HS-5 (cell line): ENCODE results near the gene SERTAD1.
"Not testable (repeated sequence)": the region's sequence is repeated elsewhere in the genome, so short reads cannot be mapped to it uniquely, and the experiment has no call there.

Experiments
- DNase-seq: peaks from one replicate; pipeline ENCODE4 v3.0.0-alpha.2; 2012; ENCODE audit warnings: low read depth

SERTAD1 gene

GRCh38 chr19:40425450-40426287, at the start of gene SERTAD1:
Gene SERTAD1 (minus strand): TSS chr19:40425992. CDS start chr19:40423546, 2,446 bp downstream.
- DNase-seq = peak; percentile 94

GRCh38 chr19:40474737-40475136, 48.9 kb upstream of the SERTAD1 start:
- DNase-seq = no peak

- no peak for DNase-seq
These were observed 46.7 kb upstream of the SERTAD1 start for GRCh38 chr19:40472516-40472915.

- no peak for DNase-seq
These were observed 45.3 kb upstream of the SERTAD1 start for GRCh38 chr19:40471111-40471510.

GRCh38 chr19:40469011-40469410, 43.2 kb upstream of the SERTAD1 start:
- DNase-seq = no peak

- DNase-seq = no peak
These were observed 41.4 kb upstream of the SERTAD1 start, which contains the start of gene SPTBN4 for GRCh38 chr19:40466985-40467734. Gene SPTBN4 (plus strand): TSS chr19:40467001. CDS start chr19:40472622, 5,621 bp downstream.

- no peak for DNase-seq
These were observed 40.6 kb upstream of the SERTAD1 start for GRCh38 chr19:40466219-40466984.

GRCh38 chr19:40465557-40466218, 39.9 kb upstream of the SERTAD1 start, which contains the start of gene BLVRB:
Gene BLVRB (minus strand): TSS chr19:40465745. CDS start chr19:40465688, 57 bp downstream.
- DNase-seq = peak; percentile 96

GRCh38 chr19:40465025-40465556, 39.3 kb upstream of the SERTAD1 start:
- DNase-seq = peak; percentile 19

GRCh38 chr19:40464059-40465024, 38.5 kb upstream of the SERTAD1 start:
- peak; percentile 79 for DNase-seq

- not testable (repeated sequence) for DNase-seq
These were observed 37.8 kb upstream of the SERTAD1 start for GRCh38 chr19:40463587-40464037.

GRCh38 chr19:40461669-40462221, 36.0 kb upstream of the SERTAD1 start:
- no peak for DNase-seq

- no peak for DNase-seq
These were observed 34.4 kb upstream of the SERTAD1 start for GRCh38 chr19:40460185-40460584.

- DNase-seq = no peak
These were observed 32.8 kb upstream of the SERTAD1 start for GRCh38 chr19:40458597-40458974.

- DNase-seq = no peak
These were observed 32.3 kb upstream of the SERTAD1 start for GRCh38 chr19:40457953-40458596.

- no peak for DNase-seq
These were observed 31.3 kb upstream of the SERTAD1 start for GRCh38 chr19:40457048-40457447.

GRCh38 chr19:40453943-40454342, 28.2 kb upstream of the SERTAD1 start:
- not testable (repeated sequence) for DNase-seq

- no peak for DNase-seq
These were observed 27.5 kb upstream of the SERTAD1 start for GRCh38 chr19:40453151-40453735.

- DNase-seq = no peak
These were observed 26.2 kb upstream of the SERTAD1 start for GRCh38 chr19:40452016-40452415.
